SK-N-SH (cell line): ENCODE results near the gene NTN1. TPM values are rescaled to one million over a fixed set of nuclear protein-coding genes. Genes with fewer than 3 reads are reported as not detected.
A peak's percentile ranks its signal among the peaks of the same experiment; 100 is the strongest.

ENCODE experiments used
- CTCF ChIA-PET: fragments of 300-600, 350-600 bp; formaldehyde crosslinking; extraction: SDS; loops from one replicate; lab custom pipeline; 2021; lab: Yijun Ruan, JAX
- POLR2A ChIA-PET: fragments of 350-600 bp; sonication (Branson Sonifier 250); formaldehyde crosslinking; extraction: SDS; loops from one replicate; lab custom pipeline; 2020; ENCODE audit warnings: antibody characterized with exemption, inconsistent platforms; lab: Yijun Ruan, JAX
- DNase-seq: peaks from one replicate; pipeline ENCODE4 v3.0.0; 2012
- H2AFZ ChIP-seq: fragments of 200-600 bp; sonication (generic); 2 replicates; pipeline ENCODE4 v1.8.1; 2016; ENCODE audit warnings: antibody characterized with exemption, mild to moderate bottlenecking, low read depth
- H3F3A ChIP-seq: fragments of 200-600 bp; sonication (generic); replicated peaks from 2 replicates; pipeline ENCODE3; 2016; ENCODE audit warnings: antibody characterized with exemption, mild to moderate bottlenecking; ENCODE audit not compliant: insufficient read depth
- H3K27ac ChIP-seq, 2 experiments: fragments of 200-500 bp in 1 of 2; fragments of 200-600 bp in 1 of 2; sonication (Bioruptor generic) in 1 of 2; sonication (generic), shearing (Covaris generic) in 1 of 2; 2 replicates each; pipeline versions ENCODE4 v1.5.1 to v1.6.1; 2014 to 2016; ENCODE audit warnings: low read depth in 2 of 2, inconsistent platforms in 1 of 2, low read length in 1 of 2, mild to moderate bottlenecking in 1 of 2, mixed read lengths in 1 of 2
- H3K27me3 ChIP-seq: fragments of 200-600 bp; sonication (generic), shearing (Covaris generic); 2 replicates; pipeline ENCODE4 v1.6.1; 2016; ENCODE audit warnings: mixed run types; ENCODE audit not compliant: insufficient read depth
- H3K36me3 ChIP-seq, 2 experiments: fragments of 200-500 bp in 1 of 2; fragments of 200-600 bp in 1 of 2; sonication (Bioruptor generic) in 1 of 2; sonication (generic) in 1 of 2; replicated peaks in 1 of 2; 2 replicates each; pipeline versions ENCODE3 to v1.5.1; 2014 to 2016; ENCODE audit warnings: low read length in 1 of 2, mild to moderate bottlenecking in 1 of 2; ENCODE audit not compliant: insufficient read depth in 2 of 2, control insufficient read depth in 1 of 2
- H3K4me1 ChIP-seq, 2 experiments: fragments of 200-500 bp in 1 of 2; fragments of 200-600 bp in 1 of 2; sonication (Bioruptor generic) in 1 of 2; sonication (generic), shearing (Covaris generic) in 1 of 2; 2 replicates each; pipeline versions ENCODE4 v1.5.1 to v1.6.1; 2014 to 2016; ENCODE audit warnings: low read depth in 1 of 2, low read length in 1 of 2, mixed run types in 1 of 2; ENCODE audit not compliant: insufficient read depth in 2 of 2, control insufficient read depth in 1 of 2
- H3K4me2 ChIP-seq: fragments of 200-600 bp; sonication (generic), shearing (Covaris generic); 2 replicates; pipeline ENCODE4 v1.6.1; 2017; ENCODE audit warnings: mixed run types
- H3K4me3 ChIP-seq, 2 experiments: fragments of 200-500 bp in 1 of 2; fragments of 200-600 bp in 1 of 2; sonication (Bioruptor generic) in 1 of 2; sonication (generic), shearing (Covaris generic) in 1 of 2; 2 replicates each; pipeline versions ENCODE4 v1.5.1 to v1.8.1; 2014 to 2016; ENCODE audit warnings: low read depth in 2 of 2, inconsistent platforms in 1 of 2, low read length in 1 of 2, mild to moderate bottlenecking in 1 of 2, mixed read lengths in 1 of 2, moderate library complexity in 1 of 2
- H3K79me2 ChIP-seq: fragments of 200-600 bp; sonication (generic); 2 replicates; pipeline ENCODE4 v1.8.1; 2017; ENCODE audit warnings: mild to moderate bottlenecking; ENCODE audit not compliant: insufficient read depth
- H3K9ac ChIP-seq: fragments of 200-600 bp; sonication (generic); 2 replicates; pipeline ENCODE4 v1.6.1; 2017; ENCODE audit warnings: mixed run types
- H3K9me2 ChIP-seq: fragments of 200-600 bp; sonication (generic); 2 replicates; pipeline ENCODE4 v1.6.1; 2017; ENCODE audit warnings: mixed run types
- H3K9me3 ChIP-seq: fragments of 200-600 bp; sonication (generic); 2 replicates; pipeline ENCODE4 v1.6.1; 2017; ENCODE audit warnings: mixed run types, mild to moderate bottlenecking, moderate library complexity
- H4K20me1 ChIP-seq: fragments of 200-600 bp; sonication (generic); 2 replicates; pipeline ENCODE4 v1.6.1; 2017; ENCODE audit warnings: mild to moderate bottlenecking, mixed run types; ENCODE audit not compliant: insufficient read depth
- ELF1 ChIP-seq: IDR thresholded peaks from 2 replicates; pipeline ENCODE4 v1.4.0; 2012
- EP300 ChIP-seq, 2 experiments: IDR thresholded peaks; 2 replicates each; pipeline versions ENCODE4 v1.4.0 to v1.6.1; 2012; ENCODE audit warnings: borderline replicate concordance in 1 of 2, low read depth in 1 of 2, low read length in 1 of 2
- FOSL2 ChIP-seq: IDR thresholded peaks from 2 replicates; pipeline ENCODE4 v1.4.0; 2012; ENCODE audit warnings: low read depth, mild to moderate bottlenecking, moderate library complexity, borderline replicate concordance
- GABPA ChIP-seq: IDR thresholded peaks from 2 replicates; pipeline ENCODE4 v1.4.0; 2012; ENCODE audit warnings: low read depth, mild to moderate bottlenecking
- GATA2 ChIP-seq: sonication (generic); formaldehyde crosslinking; IDR thresholded peaks from 2 replicates; pipeline ENCODE4 v1.5.0; 2020; ENCODE audit warnings: mild to moderate bottlenecking, missing genetic modification reagents
- JUND ChIP-seq: IDR thresholded peaks from 2 replicates; pipeline ENCODE4 v1.4.0; 2012
- NFIC ChIP-seq: IDR thresholded peaks from 2 replicates; pipeline ENCODE4 v1.4.0; 2012; ENCODE audit warnings: borderline replicate concordance
- RAD21 ChIP-seq: IDR thresholded peaks from 2 replicates; pipeline ENCODE4 v1.6.1; 2012; ENCODE audit warnings: mild to moderate bottlenecking, low read length
- RFX5 ChIP-seq: IDR thresholded peaks from 2 replicates; pipeline ENCODE4 v1.6.1; 2012; ENCODE audit warnings: mild to moderate bottlenecking, improper control_type of control experiment, low read length
- RXRA ChIP-seq: IDR thresholded peaks from 2 replicates; pipeline ENCODE4 v1.4.0; 2012; ENCODE audit warnings: low read depth, mild to moderate bottlenecking, borderline replicate concordance
- SIN3A ChIP-seq: IDR thresholded peaks from 2 replicates; pipeline ENCODE4 v1.6.1; 2012; ENCODE audit warnings: low read depth, mild to moderate bottlenecking, low read length, moderate library complexity, borderline replicate concordance
- SMC3 ChIP-seq: IDR thresholded peaks from 2 replicates; pipeline ENCODE4 v1.6.1; 2012; ENCODE audit warnings: low read depth, low read length, improper control_type of control experiment
- TAF1 ChIP-seq: IDR thresholded peaks from 2 replicates; pipeline ENCODE4 v1.6.1; 2012; ENCODE audit warnings: low read depth, mild to moderate bottlenecking, low read length, moderate library complexity, borderline replicate concordance
- YY1 ChIP-seq: IDR thresholded peaks from 2 replicates; pipeline ENCODE4 v1.4.0; 2012; ENCODE audit warnings: low read depth, mild to moderate bottlenecking
- whole genome bisulfite sequencing: methylation state at CpG from one replicate; pipeline ENCODE4 v1.1.6; 2017; ENCODE audit warnings: low lambda C conversion rate; 5-methylcytosine and 5-hydroxymethylcytosine counted together
- polyA plus RNA-seq, 3 experiments: library from polyadenylated mRNA; depleted of rRNA; stranded (reverse); fragments of >200 nt; gene quantifications; 2 replicates each; pipeline ENCODE4 v1.2.3, GENCODE V29; 2012
- TF ChIP-seq, protein P1 (sequence below): IDR thresholded peaks from 2 replicates; pipeline ENCODE4 v1.6.1; 2012; ENCODE audit warnings: mild to moderate bottlenecking, low read depth, low read length, moderate library complexity
- TF ChIP-seq, protein P2 (sequence below): IDR thresholded peaks from 2 replicates; pipeline ENCODE4 v1.4.0; 2012; ENCODE audit warnings: low read depth
- TF ChIP-seq, protein P3 (sequence below): fragments of 200-600 bp; sonication (generic); IDR thresholded peaks from 2 replicates; pipeline ENCODE4 v1.6.1; 2017; ENCODE audit warnings: antibody characterized with exemption, mild to moderate bottlenecking, moderate library complexity
- TF ChIP-seq, protein P4 (sequence below): IDR thresholded peaks from 2 replicates; pipeline ENCODE4 v1.4.0; 2012; ENCODE audit warnings: low read depth, borderline replicate concordance

Gene NTN1
- polyA plus RNA-seq, 1 of the 3 experiments (the other 2 are of a cell fraction) = 0.05 TPM

DNA sequence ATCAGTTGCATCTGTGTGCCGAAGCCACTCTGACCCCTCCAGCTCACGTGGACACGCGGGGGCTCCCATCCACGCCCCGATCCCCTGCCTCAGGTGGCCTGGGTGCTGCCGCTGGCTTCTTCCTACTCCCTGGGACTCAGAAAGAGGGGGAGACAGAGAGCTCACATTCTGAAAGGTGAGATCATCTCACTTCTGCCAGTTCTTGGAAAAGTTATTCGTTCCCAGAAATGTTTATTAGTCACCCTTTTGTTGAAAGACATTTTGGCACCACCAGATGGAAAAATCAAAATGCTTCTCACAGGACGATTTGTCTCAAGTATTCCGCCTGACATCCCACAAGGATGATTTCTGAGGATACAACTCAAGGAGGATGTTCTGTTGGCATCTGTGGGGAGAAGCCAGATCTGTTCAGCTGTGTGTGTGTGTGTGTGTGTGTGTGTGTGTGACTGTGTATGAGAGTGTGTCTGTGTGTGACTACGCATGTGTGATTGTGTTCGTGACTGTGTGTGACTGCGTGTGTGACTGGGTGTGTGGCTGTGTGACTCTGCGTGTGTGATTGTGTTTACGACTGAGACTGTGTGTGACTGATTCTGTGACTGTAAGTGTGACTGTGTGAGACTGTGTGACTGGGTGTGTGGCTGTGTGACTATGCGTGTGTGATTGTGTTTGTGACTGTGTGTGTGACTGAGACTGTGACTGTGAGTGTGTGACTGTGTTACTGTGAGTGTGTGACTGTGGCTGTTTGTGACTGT, 207.3 kb downstream of the NTN1 start:
- Histone ChIP-seq H3K4me1 (peaks cover 0 to 13% of the 10 kb centered on the region in 2 experiments; a peak in 1 of 4 replicates), H2AFZ (no peak overlapping the region), H3K36me3 (no peaks in the 10 kb centered on the region), H3K4me3 (no peak overlapping the region), H3K79me2 (no peaks in the 10 kb centered on the region), H3K27ac (no peak overlapping the region), H3K4me2 (no peak overlapping the region), H3K9ac (no peak overlapping the region), H3K9me3 (no peaks in the 10 kb centered on the region), H3K9me2 (no peaks in the 10 kb centered on the region), H4K20me1 (no peaks in the 10 kb centered on the region), H3K27me3 (no peaks in the 10 kb centered on the region), H3F3A (no peaks in the 10 kb centered on the region)
- ChIA-PET CTCF (no interaction called here), POLR2A (no interaction called here)
- TF ChIP-seq GATA2 (no peak), FOSL2 (0 out of 2 replicates have a peak, but pooled peaks have one; percentile 10)
- DNase-seq = no peak
- WGBS = 62% methylated on average over 16 of the region's 16 CpGs

DNA sequence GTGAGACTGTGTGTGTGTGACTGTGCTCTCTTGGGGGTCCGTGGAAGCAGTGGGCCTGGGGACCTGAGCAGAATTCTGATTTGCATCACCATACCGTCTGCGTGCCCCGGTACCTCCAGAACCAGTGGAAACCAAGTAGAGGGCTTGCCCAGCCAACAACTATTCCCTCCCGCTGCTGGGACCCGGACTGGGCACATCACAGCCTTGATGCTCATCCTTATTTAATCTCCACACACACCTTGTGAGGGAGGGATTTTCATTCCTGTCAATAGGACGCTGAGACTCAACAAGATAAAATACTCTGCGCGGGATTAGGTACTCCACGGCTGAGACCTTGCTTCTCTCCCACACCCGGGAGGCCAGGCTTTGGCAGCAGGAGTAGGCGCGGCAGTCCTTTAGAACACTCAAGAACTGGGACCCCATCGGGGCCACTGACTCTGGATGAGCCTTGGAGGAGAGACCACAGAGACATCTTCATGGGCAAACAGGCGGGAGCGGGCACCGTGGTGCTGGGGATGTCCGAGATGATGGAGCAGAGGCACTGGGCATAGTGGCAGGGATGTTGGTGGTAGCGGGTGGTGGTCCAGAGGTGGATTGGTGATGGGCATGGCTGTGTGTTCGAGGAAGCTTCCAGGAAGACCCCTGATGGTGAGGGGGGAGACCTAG, 208.0 kb downstream of the NTN1 start:
- no peaks in the 10 kb centered on the region for H3K36me3 ChIP-seq
- no peaks in the 10 kb centered on the region for H4K20me1 ChIP-seq
- POLR2A ChIA-PET = no interaction called here
- peaks cover 0 to 13% of the 10 kb centered on the region in 2 experiments; a peak in 1 of 4 replicates for H3K4me1 ChIP-seq
- CTCF ChIA-PET = no interaction called here
- H3K4me2 ChIP-seq = no peak overlapping the region
- DNase-seq = no peak
- 76% methylated on average over 17 of the region's 20 CpGs for WGBS
- TF ChIP-seq, protein P1, sequence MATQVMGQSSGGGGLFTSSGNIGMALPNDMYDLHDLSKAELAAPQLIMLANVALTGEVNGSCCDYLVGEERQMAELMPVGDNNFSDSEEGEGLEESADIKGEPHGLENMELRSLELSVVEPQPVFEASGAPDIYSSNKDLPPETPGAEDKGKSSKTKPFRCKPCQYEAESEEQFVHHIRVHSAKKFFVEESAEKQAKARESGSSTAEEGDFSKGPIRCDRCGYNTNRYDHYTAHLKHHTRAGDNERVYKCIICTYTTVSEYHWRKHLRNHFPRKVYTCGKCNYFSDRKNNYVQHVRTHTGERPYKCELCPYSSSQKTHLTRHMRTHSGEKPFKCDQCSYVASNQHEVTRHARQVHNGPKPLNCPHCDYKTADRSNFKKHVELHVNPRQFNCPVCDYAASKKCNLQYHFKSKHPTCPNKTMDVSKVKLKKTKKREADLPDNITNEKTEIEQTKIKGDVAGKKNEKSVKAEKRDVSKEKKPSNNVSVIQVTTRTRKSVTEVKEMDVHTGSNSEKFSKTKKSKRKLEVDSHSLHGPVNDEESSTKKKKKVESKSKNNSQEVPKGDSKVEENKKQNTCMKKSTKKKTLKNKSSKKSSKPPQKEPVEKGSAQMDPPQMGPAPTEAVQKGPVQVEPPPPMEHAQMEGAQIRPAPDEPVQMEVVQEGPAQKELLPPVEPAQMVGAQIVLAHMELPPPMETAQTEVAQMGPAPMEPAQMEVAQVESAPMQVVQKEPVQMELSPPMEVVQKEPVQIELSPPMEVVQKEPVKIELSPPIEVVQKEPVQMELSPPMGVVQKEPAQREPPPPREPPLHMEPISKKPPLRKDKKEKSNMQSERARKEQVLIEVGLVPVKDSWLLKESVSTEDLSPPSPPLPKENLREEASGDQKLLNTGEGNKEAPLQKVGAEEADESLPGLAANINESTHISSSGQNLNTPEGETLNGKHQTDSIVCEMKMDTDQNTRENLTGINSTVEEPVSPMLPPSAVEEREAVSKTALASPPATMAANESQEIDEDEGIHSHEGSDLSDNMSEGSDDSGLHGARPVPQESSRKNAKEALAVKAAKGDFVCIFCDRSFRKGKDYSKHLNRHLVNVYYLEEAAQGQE = no peak
- TF ChIP-seq GABPA (no peak), RXRA (no peak), NFIC (no peak), SMC3 (no peak), JUND (no peak), RAD21 (no peak), TAF1 (no peak), YY1 (no peak), SIN3A (no peak), EP300 (IDR thresholded peaks at IDR 0.05; ENCODE audit: borderline replicate concordance in 1 of 2, low read depth in 1 of 2, low read length in 1 of 2) (no peak), GATA2 (no peak), FOSL2 (no peak), ELF1 (no peak), RFX5 (no peak)
- TF ChIP-seq, protein P2, sequence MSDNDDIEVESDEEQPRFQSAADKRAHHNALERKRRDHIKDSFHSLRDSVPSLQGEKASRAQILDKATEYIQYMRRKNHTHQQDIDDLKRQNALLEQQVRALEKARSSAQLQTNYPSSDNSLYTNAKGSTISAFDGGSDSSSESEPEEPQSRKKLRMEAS = no peak
- TF ChIP-seq, protein P3, sequence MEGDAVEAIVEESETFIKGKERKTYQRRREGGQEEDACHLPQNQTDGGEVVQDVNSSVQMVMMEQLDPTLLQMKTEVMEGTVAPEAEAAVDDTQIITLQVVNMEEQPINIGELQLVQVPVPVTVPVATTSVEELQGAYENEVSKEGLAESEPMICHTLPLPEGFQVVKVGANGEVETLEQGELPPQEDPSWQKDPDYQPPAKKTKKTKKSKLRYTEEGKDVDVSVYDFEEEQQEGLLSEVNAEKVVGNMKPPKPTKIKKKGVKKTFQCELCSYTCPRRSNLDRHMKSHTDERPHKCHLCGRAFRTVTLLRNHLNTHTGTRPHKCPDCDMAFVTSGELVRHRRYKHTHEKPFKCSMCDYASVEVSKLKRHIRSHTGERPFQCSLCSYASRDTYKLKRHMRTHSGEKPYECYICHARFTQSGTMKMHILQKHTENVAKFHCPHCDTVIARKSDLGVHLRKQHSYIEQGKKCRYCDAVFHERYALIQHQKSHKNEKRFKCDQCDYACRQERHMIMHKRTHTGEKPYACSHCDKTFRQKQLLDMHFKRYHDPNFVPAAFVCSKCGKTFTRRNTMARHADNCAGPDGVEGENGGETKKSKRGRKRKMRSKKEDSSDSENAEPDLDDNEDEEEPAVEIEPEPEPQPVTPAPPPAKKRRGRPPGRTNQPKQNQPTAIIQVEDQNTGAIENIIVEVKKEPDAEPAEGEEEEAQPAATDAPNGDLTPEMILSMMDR = no peak
- TF ChIP-seq, protein P4, sequence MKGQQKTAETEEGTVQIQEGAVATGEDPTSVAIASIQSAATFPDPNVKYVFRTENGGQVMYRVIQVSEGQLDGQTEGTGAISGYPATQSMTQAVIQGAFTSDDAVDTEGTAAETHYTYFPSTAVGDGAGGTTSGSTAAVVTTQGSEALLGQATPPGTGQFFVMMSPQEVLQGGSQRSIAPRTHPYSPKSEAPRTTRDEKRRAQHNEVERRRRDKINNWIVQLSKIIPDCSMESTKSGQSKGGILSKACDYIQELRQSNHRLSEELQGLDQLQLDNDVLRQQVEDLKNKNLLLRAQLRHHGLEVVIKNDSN = no peak
- H3K9me2 ChIP-seq = no peaks in the 10 kb centered on the region
- no peaks in the 10 kb centered on the region for H3K79me2 ChIP-seq
- H2AFZ ChIP-seq = no peak overlapping the region
- no peak overlapping the region for H3K9ac ChIP-seq
- H3K27ac ChIP-seq = no peak overlapping the region
- H3F3A ChIP-seq = no peaks in the 10 kb centered on the region
- H3K27me3 ChIP-seq = no peaks in the 10 kb centered on the region
- no peaks in the 10 kb centered on the region for H3K9me3 ChIP-seq
- H3K4me3 ChIP-seq = no peak overlapping the region
